HG03066 (cell line): ENCODE measurements around the gene OR2AJ1.

Experiments
- ATAC-seq: cut with Tn5 transposase; IDR thresholded peaks from one replicate; pipeline ENCODE4 v1.9.1; 2021; ENCODE audit warnings: low read depth; ENCODE audit not compliant: unreplicated experiment

OR2AJ1 gene

GRCh38 chr1:247953408-247953807 is 28.7 kb downstream of the OR2AJ1 start:
- no peak for ATAC-seq

GRCh38 chr1:247961791-247962190 is 37.1 kb downstream of the OR2AJ1 start:
- no peak for ATAC-seq

GRCh38 chr1:247962911-247963588 is 38.4 kb downstream of the OR2AJ1 start:
- no peak for ATAC-seq

- ATAC-seq, result no peak
Observed at GRCh38 chr1:247964933-247965332, 40.2 kb downstream of the OR2AJ1 start, which contains the start of gene OR2AK2. Gene OR2AK2 (plus strand): TSS chr1:247965233. CDS start chr1:247965377, 144 bp downstream.

GRCh38 chr1:247966532-247967204 is 42.0 kb downstream of the OR2AJ1 start:
- ATAC-seq, result peak; percentile 65
